ENCODE results near the gene SLC23A2.
"Not testable (repeated sequence)": the region's sequence is repeated elsewhere in the genome, so short reads cannot be mapped to it uniquely, and the experiment has no call there.

Gene SLC23A2

GRCh38 chr20:4876301-4876700 is 125.0 kb downstream of the SLC23A2 start:
- DNase-seq (ENCODE audit: low read depth), result no peak

GRCh38 chr20:4875578-4876067 is 125.7 kb downstream of the SLC23A2 start:
- no peak for DNase-seq (ENCODE audit: low read depth)

- no peak for DNase-seq (ENCODE audit: low read depth)
Observed at GRCh38 chr20:4873396-4873795, 127.9 kb downstream of the SLC23A2 start.

DNA sequence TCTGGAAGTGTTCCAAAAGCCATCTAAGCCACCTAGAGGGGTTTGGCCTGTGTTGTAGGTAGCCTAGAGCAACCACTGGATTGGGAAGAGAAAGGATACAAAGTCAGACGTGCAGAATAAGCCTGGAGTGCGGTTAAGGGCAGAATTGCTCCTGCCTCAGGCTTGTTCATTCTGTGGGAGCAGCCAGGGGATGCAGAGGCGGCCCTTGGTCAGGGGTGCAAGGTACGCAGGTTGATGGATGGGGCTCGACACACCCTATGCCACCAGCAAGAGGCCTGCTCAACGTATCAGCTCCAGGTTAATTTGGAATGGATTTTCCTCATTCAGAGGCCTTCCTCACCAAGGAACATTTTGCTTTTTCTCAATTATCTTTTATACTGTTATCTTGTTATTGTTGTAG is 129.8 kb downstream of the SLC23A2 start:
- no peak for DNase-seq (ENCODE audit: low read depth)

- DNase-seq (ENCODE audit: low read depth), result no peak
Observed at GRCh38 chr20:4870906-4871305, 130.4 kb downstream of the SLC23A2 start.

DNA sequence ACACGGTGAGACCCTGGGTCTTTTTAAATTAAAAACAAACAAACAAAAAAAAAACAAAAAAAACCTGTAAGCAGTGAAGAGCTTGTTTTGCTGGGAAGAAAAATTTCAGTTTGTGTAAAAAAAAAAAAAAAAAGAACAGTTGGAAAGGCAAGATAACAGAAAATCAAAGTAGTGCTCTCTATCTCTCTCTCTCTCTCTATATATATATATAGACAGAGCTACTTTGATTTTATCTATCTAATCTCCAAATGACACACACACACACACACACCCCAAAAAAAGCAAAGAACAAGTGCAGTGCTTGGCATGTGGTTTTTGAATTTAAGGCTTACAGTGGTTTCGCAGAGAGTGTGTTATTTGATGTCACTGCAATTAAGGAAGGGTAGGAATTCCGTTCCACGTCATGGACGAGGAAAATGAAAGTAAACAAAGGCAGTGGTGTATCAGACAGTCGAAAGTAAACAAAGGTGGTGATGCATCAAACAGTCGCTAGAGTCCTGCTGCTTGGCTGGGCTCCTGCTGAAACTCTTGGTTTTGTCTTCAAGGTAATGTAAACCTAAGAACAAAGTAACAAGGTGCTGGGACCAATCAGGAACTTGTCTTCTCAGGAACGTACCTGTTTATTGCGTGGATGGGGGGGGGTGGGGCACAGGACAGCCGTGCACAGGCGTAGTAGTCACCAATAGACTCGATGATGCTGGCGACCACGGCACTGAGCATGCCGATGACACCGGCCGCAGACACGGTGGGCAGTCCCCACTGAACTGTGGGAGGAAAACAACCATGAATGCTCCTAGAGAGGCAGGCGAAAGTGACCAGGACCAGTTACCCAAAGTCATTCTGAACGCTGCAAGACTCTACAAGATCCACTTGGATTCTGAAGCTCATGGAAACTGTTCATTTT is 131.8 kb downstream of the SLC23A2 start:
- DNase-seq (ENCODE audit: low read depth), result no peak

GRCh38 chr20:4867051-4867450 is 134.3 kb downstream of the SLC23A2 start:
- no peak for DNase-seq (ENCODE audit: low read depth)

DNA sequence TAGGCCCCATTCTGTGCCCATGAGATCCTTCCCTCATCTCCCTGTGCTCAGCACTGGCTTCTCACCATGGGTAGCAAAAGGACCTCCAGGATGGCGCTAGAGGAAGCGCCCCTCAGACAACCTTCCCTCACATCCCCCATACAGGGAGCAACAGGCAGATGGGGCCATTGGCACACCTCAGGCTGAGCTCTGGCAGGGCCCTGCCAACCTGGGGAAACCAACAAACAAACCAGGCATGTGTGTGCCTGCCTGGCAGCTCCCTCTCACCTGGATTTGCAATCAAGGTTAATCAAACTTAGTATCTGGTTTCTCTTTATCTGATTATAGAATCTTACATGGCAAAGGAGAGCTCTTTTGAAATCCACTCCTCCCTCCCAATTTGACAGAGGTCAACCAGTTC is 134.9 kb downstream of the SLC23A2 start:
- no peak for DNase-seq (ENCODE audit: low read depth)

GRCh38 chr20:4864311-4864752 is 137.0 kb downstream of the SLC23A2 start:
- DNase-seq (ENCODE audit: low read depth), result no peak

DNA sequence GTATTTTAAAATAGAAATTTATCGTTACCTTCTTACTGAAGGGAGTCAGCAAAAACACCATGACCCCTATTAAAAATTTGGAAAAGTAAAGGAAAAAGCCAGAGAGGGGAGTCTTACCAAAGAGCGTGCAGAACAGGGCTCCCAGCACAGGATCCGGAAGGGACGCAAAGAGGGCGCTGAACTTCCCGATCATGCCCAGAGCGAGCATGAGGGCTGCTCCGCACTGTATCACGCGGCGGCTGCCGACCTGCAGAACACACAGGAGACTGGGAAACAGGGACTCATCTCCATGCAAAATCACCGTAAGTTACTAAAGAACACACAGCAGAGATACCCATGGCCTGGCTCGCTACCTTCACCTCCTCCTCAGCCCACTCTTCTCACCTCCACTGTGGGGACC is 138.6 kb downstream of the SLC23A2 start:
- no peak for DNase-seq (ENCODE audit: low read depth)

DNA sequence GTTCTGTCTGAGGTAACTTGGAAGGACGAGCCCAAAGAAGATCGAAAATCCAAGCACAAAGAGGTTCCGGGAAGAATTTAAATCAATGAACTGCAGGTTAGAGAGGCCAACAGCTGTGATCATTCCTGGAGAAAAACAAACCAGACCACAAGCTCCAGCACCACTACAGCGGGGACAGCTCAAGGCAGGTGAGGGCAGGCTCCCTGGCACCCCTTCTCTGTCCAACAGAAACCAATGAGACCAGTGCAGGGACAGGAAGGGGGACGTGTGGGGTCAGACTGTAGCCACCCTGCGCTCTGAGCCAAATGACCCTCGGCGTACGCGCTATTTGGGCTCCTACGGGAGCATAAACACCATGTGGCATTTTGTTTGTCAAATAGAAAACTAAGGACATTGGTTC is 139.3 kb downstream of the SLC23A2 start:
- no peak for DNase-seq (ENCODE audit: low read depth)

GRCh38 chr20:4858000-4858399 is 143.3 kb downstream of the SLC23A2 start:
- DNase-seq (ENCODE audit: low read depth), result no peak

DNA sequence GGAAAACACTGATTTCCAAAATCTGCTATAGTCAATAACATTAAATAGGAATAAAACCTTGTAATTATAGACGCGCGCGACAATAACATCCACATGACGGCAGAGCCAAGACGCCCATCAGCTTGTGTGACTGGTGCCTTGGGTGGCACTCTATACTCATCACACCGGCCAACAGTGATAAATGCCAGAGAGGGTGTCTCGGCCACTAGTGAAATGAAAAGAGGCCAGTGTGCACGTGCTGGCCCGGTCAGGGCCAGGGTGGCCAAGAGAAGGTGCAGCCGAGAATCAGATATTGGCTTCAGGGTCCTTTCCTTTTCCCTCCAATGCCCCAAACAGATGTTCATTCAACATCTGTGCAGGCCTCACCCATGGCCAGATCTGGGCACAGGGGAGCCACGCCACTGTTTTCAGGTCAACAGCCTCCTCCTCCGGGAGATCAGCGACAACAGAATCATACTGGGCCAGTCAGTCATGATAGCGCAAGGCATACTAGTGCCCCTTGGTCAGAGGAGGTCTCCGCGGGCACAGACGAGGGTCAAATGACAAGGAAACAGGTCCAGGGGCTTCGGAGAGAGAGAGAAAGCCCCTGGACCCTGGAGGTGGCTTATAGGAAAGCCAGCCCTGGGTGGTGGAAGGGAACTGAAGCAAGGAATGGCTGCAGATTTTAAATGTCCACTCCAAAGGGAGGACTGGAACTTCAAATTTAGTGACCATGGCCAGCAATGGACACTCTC is 145.1 kb downstream of the SLC23A2 start:
- no peak for DNase-seq (ENCODE audit: low read depth)

DNA sequence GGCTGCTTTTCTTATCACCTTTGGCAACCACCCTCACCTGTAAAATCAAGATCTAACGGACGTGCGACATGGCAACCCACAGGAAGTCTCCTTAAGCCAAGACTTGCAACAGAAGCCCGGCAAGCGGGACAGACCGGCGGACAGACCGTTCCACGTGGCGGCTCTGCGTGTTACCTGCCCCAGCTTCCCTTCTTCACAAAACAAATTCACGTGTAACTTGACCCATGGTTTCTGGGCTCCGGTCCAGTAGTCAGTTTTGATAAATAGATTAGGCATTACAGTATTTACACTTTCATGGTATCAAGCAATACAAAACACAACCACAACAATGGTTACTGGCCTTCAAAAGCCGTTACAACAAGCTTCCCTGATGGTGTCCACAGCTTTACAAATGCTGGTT is 145.8 kb downstream of the SLC23A2 start:
- DNase-seq (ENCODE audit: low read depth), result no peak

DNA sequence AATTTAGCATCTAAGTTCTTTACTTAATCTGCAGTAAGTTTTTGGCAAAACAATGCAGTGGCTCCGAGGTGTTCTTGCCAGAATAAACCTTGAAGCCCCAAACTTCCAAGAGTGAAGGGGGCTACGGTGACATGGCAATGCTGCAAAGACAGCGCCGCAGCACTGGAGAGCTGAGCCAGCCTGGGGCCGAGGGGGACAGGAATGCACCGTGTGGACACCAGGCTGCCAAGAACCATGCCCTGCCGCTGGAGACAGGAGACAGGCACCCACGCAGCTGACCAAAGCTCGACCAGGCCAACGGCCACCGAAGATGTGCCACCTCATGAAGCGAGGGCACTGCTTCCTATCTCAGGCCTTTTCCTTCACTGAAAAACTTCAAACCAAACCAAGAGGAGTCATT is 146.2 kb downstream of the SLC23A2 start:
- no peak for DNase-seq (ENCODE audit: low read depth)

- DNase-seq (ENCODE audit: low read depth), result no peak
Observed at GRCh38 chr20:4854561-4854901, 146.8 kb downstream of the SLC23A2 start.

- DNase-seq (ENCODE audit: low read depth), result no peak
Observed at GRCh38 chr20:4853757-4854560, 147.4 kb downstream of the SLC23A2 start.

- DNase-seq (ENCODE audit: low read depth), result no peak
Observed at GRCh38 chr20:4853004-4853403, 148.3 kb downstream of the SLC23A2 start.

- no peak for DNase-seq (ENCODE audit: low read depth)
Observed at GRCh38 chr20:4850960-4851359, 150.3 kb downstream of the SLC23A2 start.

GRCh38 chr20:4848829-4849228 is 152.5 kb downstream of the SLC23A2 start:
- not testable (repeated sequence) for DNase-seq (ENCODE audit: low read depth)

GRCh38 chr20:4848041-4848440 is 153.3 kb downstream of the SLC23A2 start:
- DNase-seq (ENCODE audit: low read depth), result no peak

DNA sequence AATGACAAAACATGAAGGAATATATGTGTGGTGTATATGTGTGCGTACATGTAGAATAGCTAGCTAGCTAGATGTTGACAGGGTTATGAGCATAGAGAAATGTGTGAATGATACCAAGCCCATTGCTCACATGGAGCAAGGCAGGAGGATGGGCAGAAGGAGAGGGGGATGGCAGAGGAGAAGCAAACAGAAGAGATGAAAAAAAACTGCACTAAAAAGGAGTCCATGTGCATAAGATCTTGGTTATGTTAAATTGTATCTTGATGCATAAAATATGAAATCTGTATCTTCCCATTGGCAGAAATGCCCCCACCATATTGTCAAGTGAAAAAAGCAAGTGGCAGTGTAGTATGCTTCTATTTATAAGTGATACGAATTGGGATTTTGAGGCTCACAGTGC is 154.5 kb downstream of the SLC23A2 start:
- no peak for DNase-seq (ENCODE audit: low read depth)

Data from EH (cell line).